Measurements from ENCODE around the gene ADGRG6.
"Not testable (repeated sequence)": the region's sequence is repeated elsewhere in the genome, so short reads cannot be mapped to it uniquely, and the experiment has no call there.

ADGRG6 gene

GRCh38 chr6:142454848-142455247 is 153.0 kb downstream of the ADGRG6 start:
- not testable (repeated sequence) for DNase-seq

GRCh38 chr6:142455957-142456589 is 154.3 kb downstream of the ADGRG6 start:
- DNase-seq: no peak

GRCh38 chr6:142457638-142458406 is 156.0 kb downstream of the ADGRG6 start:
- DNase-seq: no peak

GRCh38 chr6:142458836-142459235 is 157.0 kb downstream of the ADGRG6 start:
- no peak for DNase-seq

GRCh38 chr6:142459271-142459670 is 157.5 kb downstream of the ADGRG6 start:
- no peak for DNase-seq

- no peak for DNase-seq
Measured at GRCh38 chr6:142462260-142462659, 160.5 kb downstream of the ADGRG6 start.

GRCh38 chr6:142463988-142464387 is 162.2 kb downstream of the ADGRG6 start:
- DNase-seq: no peak

- no peak for DNase-seq
Measured at GRCh38 chr6:142469220-142469619, 167.4 kb downstream of the ADGRG6 start.

GRCh38 chr6:142470421-142470820 is 168.6 kb downstream of the ADGRG6 start:
- DNase-seq: no peak

GRCh38 chr6:142474531-142475289 is 172.9 kb downstream of the ADGRG6 start:
- no peak for DNase-seq

GRCh38 chr6:142476452-142476851 is 174.6 kb downstream of the ADGRG6 start:
- DNase-seq: no peak

GRCh38 chr6:142478117-142478516 is 176.3 kb downstream of the ADGRG6 start:
- DNase-seq: peak; percentile 4

GRCh38 chr6:142481466-142481865 is 179.7 kb downstream of the ADGRG6 start:
- no peak for DNase-seq

- DNase-seq: no peak
Measured at GRCh38 chr6:142482249-142482648, 180.4 kb downstream of the ADGRG6 start.

- no peak for DNase-seq
Measured at GRCh38 chr6:142482974-142483373, 181.2 kb downstream of the ADGRG6 start.

GRCh38 chr6:142485256-142485655 is 183.4 kb downstream of the ADGRG6 start:
- DNase-seq: no peak

GRCh38 chr6:142489722-142490610 is 188.2 kb downstream of the ADGRG6 start:
- DNase-seq: no peak

All from stimulated activated CD4-positive, alpha-beta T cell treated with anti-CD3 and anti-CD28 coated beads, Interleukin-4, amount 100 ng/mL, for 1 hour (primary cell).